Stimulated activated CD4-positive, alpha-beta T cell treated with anti-CD3 and anti-CD28 coated beads, Interleukin-4, amount 100 ng/mL, for 1 hour (primary cell): Measurements from ENCODE around the gene TNFRSF9.

ENCODE experiments used
- DNase-seq: peaks from one replicate; pipeline ENCODE4 v3.0.0-alpha.2; 2020

TNFRSF9 gene

GRCh38 chr1:7868070-7868780, 72.4 kb downstream of the TNFRSF9 start:
- DNase-seq, result no peak

- DNase-seq, result no peak
Measured at GRCh38 chr1:7865978-7866377, 74.7 kb downstream of the TNFRSF9 start.
